Sigmoid colon (tissue), 4 donors: ENCODE measurements around the gene TTYH3.

Experiments
- CTCF ChIP-seq, 4 experiments: fragments of 450-650 bp in 3 of 4; fragments of 200-600 bp in 1 of 4; IDR thresholded peaks; one replicate each; pipeline ENCODE4 v1.5.1; 2016 to 2019; ENCODE audit warnings: antibody characterized with exemption in 4 of 4, mild to moderate bottlenecking in 3 of 4, moderate library complexity in 2 of 4
- EP300 ChIP-seq, 4 donors: sonication (generic); formaldehyde crosslinking; IDR thresholded peaks; one replicate each; pipeline ENCODE4 v1.6.1; 2017; ENCODE audit warnings: antibody characterized with exemption in 4 of 4
- POLR2AphosphoS5 ChIP-seq, 4 donors: sonication (generic); formaldehyde crosslinking; IDR thresholded peaks; one replicate each; pipeline ENCODE4 v1.6.1; 2017; ENCODE audit warnings: antibody characterized with exemption in 4 of 4

GRCh38 chr7:2675256-2675764, 43.5 kb downstream of the TTYH3 start:
- TF ChIP-seq CTCF (IDR thresholded peaks at IDR 0.05) (no peak), POLR2AphosphoS5 (IDR thresholded peaks at IDR 0.05) (no peak), EP300 (IDR thresholded peaks at IDR 0.05) (no peak)
